HCT116 (cell line): ENCODE data around the gene LMX1A. TPM values are rescaled to one million over a fixed set of nuclear protein-coding genes. Genes with fewer than 3 reads are reported as not detected.

Experiments
- ATAC-seq: fragments of 200-7000 bp; cut with Tn5 transposase; 2 replicates; pipeline ENCODE4 v1.9.1; 2020; ENCODE audit warnings: mild to moderate bottlenecking, moderate library complexity
- BruUV-seq: library from RNA; stranded (reverse); fragments of 400-500 nt; replicated peaks from 2 replicates; lab custom pipeline; 2021; lab: Mats Ljungman, UMichigan
- CTCF ChIA-PET: fragments of 300-600 bp; sonication (Branson Sonifier 250); formaldehyde crosslinking; loops from one replicate; lab custom pipeline; 2021; ENCODE audit warnings: antibody characterized with exemption; lab: Charles Lee
- POLR2A ChIA-PET: fragments of 300-600, 350-600 bp; sonication (Branson Sonifier 250); formaldehyde crosslinking; loops from one replicate; lab custom pipeline; 2021; ENCODE audit warnings: antibody characterized with exemption; lab: Charles Lee
- RAD21 ChIA-PET, 2 experiments: fragments of 300-600 bp; sonication (Branson Sonifier 250); formaldehyde crosslinking; loops; one replicate each; lab custom pipeline; 2023; ENCODE audit warnings: low total read pairs in 2 of 2; ENCODE audit not compliant: uncharacterized antibody in 2 of 2, unreplicated experiment in 2 of 2, low non-redundant PET in 1 of 2; lab: Charles Lee
- DNase-seq: peaks from one replicate; pipeline ENCODE4 v3.0.0-alpha.2; 2010; ENCODE audit warnings: low read depth, low spot score
- H2AFZ ChIP-seq: fragments of 200-600 bp; shearing (Covaris generic), sonication (generic); 2 replicates; pipeline ENCODE4 v1.6.1; 2017; ENCODE audit warnings: low read depth, mixed run types, mixed read lengths, antibody characterized with exemption, low read length; ENCODE audit not compliant: poor library complexity, severe bottlenecking
- H3K27ac ChIP-seq: 2 replicates; pipeline ENCODE4 v1.5.1; 2012; ENCODE audit warnings: low read depth, low read length
- H3K27me3 ChIP-seq: fragments of 200-600 bp; sonication (generic); 2 replicates; pipeline ENCODE4 v1.6.1; 2016; ENCODE audit warnings: mixed run types, low read length, mixed read lengths; ENCODE audit not compliant: insufficient read depth
- H3K36me3 ChIP-seq, 2 experiments: fragments of 200-500 bp in 1 of 2; fragments of 200-600 bp in 1 of 2; sonication (Bioruptor generic) in 1 of 2; sonication (generic) in 1 of 2; 2 replicates each; pipeline versions ENCODE4 v1.5.1 to v1.6.1; 2014 to 2016; ENCODE audit warnings: low read length in 2 of 2, inconsistent platforms in 1 of 2, mixed read lengths in 1 of 2, mixed run types in 1 of 2; ENCODE audit not compliant: insufficient read depth in 2 of 2, control insufficient read depth in 1 of 2
- H3K4me1 ChIP-seq, 2 experiments: fragments of 200-600 bp in 1 of 2; sonication (generic) in 1 of 2; 2 replicates each; pipeline versions ENCODE4 v1.5.1 to v1.6.1; 2012 to 2017; ENCODE audit warnings: low read length in 2 of 2, inconsistent platforms in 1 of 2, mild to moderate bottlenecking in 1 of 2, mixed read lengths in 1 of 2, mixed run types in 1 of 2, moderate library complexity in 1 of 2; ENCODE audit not compliant: insufficient read depth in 2 of 2, control insufficient read depth in 1 of 2
- H3K4me2 ChIP-seq: fragments of 200-600 bp; sonication (generic); 2 replicates; pipeline ENCODE4 v1.6.1; 2017; ENCODE audit warnings: mixed run types, low read length, mixed read lengths
- H3K4me3 ChIP-seq, 2 experiments: fragments of 200-600 bp in 1 of 2; sonication (generic) in 1 of 2; replicated peaks in 1 of 2; 2 replicates each; pipeline ENCODE4 v1.5.1; 2011 to 2016; ENCODE audit warnings: low read length in 2 of 2, control low read depth in 1 of 2, low read depth in 1 of 2, mild to moderate bottlenecking in 1 of 2, mixed read lengths in 1 of 2, mixed run types in 1 of 2
- H3K79me2 ChIP-seq: fragments of 200-600 bp; sonication (generic); 2 replicates; pipeline ENCODE4 v1.6.1; 2017; ENCODE audit warnings: mild to moderate bottlenecking, mixed run types, low read length, moderate library complexity, mixed read lengths; ENCODE audit not compliant: insufficient read depth
- H3K9ac ChIP-seq: fragments of 200-600 bp; sonication (generic); 2 replicates; pipeline ENCODE4 v1.6.1; 2016; ENCODE audit warnings: low read length, mixed read lengths
- H3K9me2 ChIP-seq: fragments of 200-600 bp; sonication (generic), shearing (Covaris generic); 2 replicates; pipeline ENCODE4 v1.6.1; 2017; ENCODE audit warnings: mixed run types, mild to moderate bottlenecking, moderate library complexity; ENCODE audit not compliant: insufficient read depth
- H3K9me3 ChIP-seq, 2 experiments: fragments of 200-500 bp in 1 of 2; fragments of 200-600 bp in 1 of 2; sonication (Bioruptor generic) in 1 of 2; sonication (generic) in 1 of 2; 2 replicates each; pipeline ENCODE4 v1.6.1; 2014 to 2017; ENCODE audit warnings: low read length in 2 of 2, mixed read lengths in 2 of 2, inconsistent platforms in 1 of 2, low read depth in 1 of 2, mild to moderate bottlenecking in 1 of 2, mixed run types in 1 of 2, moderate library complexity in 1 of 2; ENCODE audit not compliant: control insufficient read depth in 1 of 2, insufficient read depth in 1 of 2
- H4K20me1 ChIP-seq: fragments of 200-600 bp; sonication (generic), shearing (Covaris generic); 2 replicates; pipeline ENCODE4 v1.6.1; 2017; ENCODE audit warnings: mixed run types, mild to moderate bottlenecking, moderate library complexity; ENCODE audit not compliant: insufficient read depth
- CEBPB ChIP-seq: IDR thresholded peaks from 2 replicates; pipeline ENCODE4 v1.6.1; 2012; ENCODE audit warnings: low read depth
- ELF1 ChIP-seq: IDR thresholded peaks from 2 replicates; pipeline ENCODE4 v1.6.1; 2012; ENCODE audit warnings: low read depth, borderline replicate concordance
- EZH2 ChIP-seq: fragments of 200-600 bp; sonication (generic); IDR thresholded peaks from 2 replicates; pipeline ENCODE4 v1.6.1; 2017; ENCODE audit warnings: antibody characterized with exemption, mixed run types
- FOSL1 ChIP-seq: IDR thresholded peaks from 2 replicates; pipeline ENCODE4 v1.6.1; 2012; ENCODE audit warnings: low read depth
- JUND ChIP-seq: IDR thresholded peaks from 2 replicates; pipeline ENCODE4 v1.6.1; 2012
- MAX ChIP-seq: IDR thresholded peaks from 2 replicates; pipeline ENCODE4 v1.6.1; 2012
- POLR2AphosphoS5 ChIP-seq: IDR thresholded peaks from 2 replicates; pipeline ENCODE4 v1.6.1; 2011; ENCODE audit warnings: mild to moderate bottlenecking, low read depth, low read length, moderate library complexity
- RAD21 ChIP-seq: IDR thresholded peaks from 2 replicates; pipeline ENCODE4 v1.6.1; 2012; ENCODE audit warnings: low read depth, mild to moderate bottlenecking
- SIN3A ChIP-seq: IDR thresholded peaks from 2 replicates; pipeline ENCODE4 v1.6.1; 2012; ENCODE audit warnings: low read depth
- SP1 ChIP-seq: IDR thresholded peaks from 2 replicates; pipeline ENCODE4 v1.6.1; 2012; ENCODE audit warnings: low read depth
- SRF ChIP-seq: IDR thresholded peaks from 2 replicates; pipeline ENCODE4 v1.6.1; 2012; ENCODE audit warnings: low read depth
- TCF7L2 ChIP-seq: IDR thresholded peaks from 2 replicates; pipeline ENCODE4 v1.7.0; 2011; ENCODE audit warnings: borderline replicate concordance, inconsistent platforms; ENCODE audit not compliant: insufficient read depth, insufficient read length; ENCODE audit errors: extremely low read depth
- YY1 ChIP-seq: IDR thresholded peaks from 2 replicates; pipeline ENCODE4 v1.6.1; 2011; ENCODE audit warnings: low read length, low read depth, moderate library complexity, mild to moderate bottlenecking; ENCODE audit not compliant: insufficient replicate concordance; ENCODE audit errors: extremely low read depth
- ZBTB33 ChIP-seq: IDR thresholded peaks from 2 replicates; pipeline ENCODE4 v1.6.1; 2011; ENCODE audit warnings: mild to moderate bottlenecking, low read length, moderate library complexity; ENCODE audit not compliant: insufficient replicate concordance; ENCODE audit errors: extremely low read depth
- ZNF274 ChIP-seq: fragments of 200-500 bp; sonication (Bioruptor generic); IDR thresholded peaks from 2 replicates; pipeline ENCODE4 v1.6.1; 2014; ENCODE audit warnings: mild to moderate bottlenecking, low read depth, low read length, inconsistent platforms
- intact Hi-C: fragments of 100-400 bp; cut with micrococcal nuclease; formaldehyde crosslinking; loops from 2 replicates; pipeline ENCODE4 v1.10.0; 2022
- total RNA-seq: library from RNA; stranded (reverse); gene quantifications from one replicate; pipeline ENCODE4 v1.2.1, GENCODE V29; 2021; ENCODE audit not compliant: unreplicated experiment

LMX1A gene
- total RNA-seq, 1 experiment from 2014 or later, result not detected

GRCh38 chr1:165226326-165226725, 130.2 kb downstream of the LMX1A start (continued):
- TF ChIP-seq POLR2AphosphoS5 (no peak), SIN3A (no peak), SP1 (no peak), TCF7L2 (no peak), ELF1 (no peak), FOSL1 (no peak), RAD21 (no peak)

- Histone ChIP-seq H3K4me3 (no peak overlapping the region), H3K9me3 (no peaks in the 10 kb centered on the region), H3K27ac (no peak overlapping the region), H3K4me2 (no peak overlapping the region), H3K27me3 (peaks cover 55% of the 10 kb centered on the region), H3K79me2 (no peaks in the 10 kb centered on the region), H2AFZ (no peak overlapping the region), H3K9ac (no peak overlapping the region), H3K36me3 (no peaks in the 10 kb centered on the region), H4K20me1 (no peaks in the 10 kb centered on the region), H3K9me2 (no peaks in the 10 kb centered on the region), H3K4me1 (no peaks in the 10 kb centered on the region)
- intact Hi-C loops, result no loop called here
- no TSS peak for BruUV-seq
- no peak for TF ChIP-seq MAX
- no peak for TF ChIP-seq FOSL1
- TF ChIP-seq ZNF274, result no peak
- TF ChIP-seq SRF, result no peak
- no peak for DNase-seq
- RAD21 ChIA-PET, result no interaction called here
- CTCF ChIA-PET, result no interaction called here
- POLR2A ChIA-PET, result no interaction called here
- ATAC-seq, result no peak
These were observed 130.9 kb downstream of the LMX1A start for GRCh38 chr1:165225650-165226049.

- Histone ChIP-seq H3K4me3 (no peak overlapping the region), H2AFZ (no peak overlapping the region), H3K27ac (no peak overlapping the region), H3K9me3 (no peaks in the 10 kb centered on the region), H4K20me1 (no peaks in the 10 kb centered on the region), H3K9me2 (no peaks in the 10 kb centered on the region), H3K79me2 (no peaks in the 10 kb centered on the region), H3K4me1 (no peaks in the 10 kb centered on the region), H3K36me3 (no peaks in the 10 kb centered on the region), H3K27me3 (peaks cover 58% of the 10 kb centered on the region), H3K4me2 (no peak overlapping the region), H3K9ac (no peak overlapping the region)
- intact Hi-C loops, result no loop called here
- ChIA-PET RAD21 (no interaction called here), POLR2A (no interaction called here), CTCF (no interaction called here)
- DNase-seq (no peak), ATAC-seq (no peak)
- no TSS peak for BruUV-seq
- TF ChIP-seq EZH2 (no peak), YY1 (no peak), JUND (no peak), ZBTB33 (no peak), ELF1 (no peak), POLR2AphosphoS5 (no peak), RAD21 (no peak), SIN3A (no peak), CEBPB (no peak)
These were observed 131.5 kb downstream of the LMX1A start for GRCh38 chr1:165225062-165225461.
